NCI-H2107 treated with DMSO at 0.1 percent for 48 hours (cell line): ENCODE data around the gene ZRSR2.

Experiments
- DNase-seq: peaks from one replicate; lab custom pipeline; 2025; ENCODE audit not compliant: unreplicated experiment; lab: John Stamatoyannopoulos, UW

ZRSR2 gene

GRCh38 chrX:15848576-15848975, 58.3 kb downstream of the ZRSR2 start:
- DNase-seq: no peak

GRCh38 chrX:15849555-15849954, 59.3 kb downstream of the ZRSR2 start:
- DNase-seq: no peak

- no peak for DNase-seq
Measured at GRCh38 chrX:15853586-15854079, 63.3 kb downstream of the ZRSR2 start.

GRCh38 chrX:15854080-15854655, 63.9 kb downstream of the ZRSR2 start:
- DNase-seq: no peak

- peak; percentile 90 for DNase-seq
Measured at GRCh38 chrX:15854712-15855567, 64.7 kb downstream of the ZRSR2 start, which contains the start of gene AP1S2. Gene AP1S2, minus strand, starts transcription at chrX:15854813. Its CDS starts 2,289 bp downstream, at chrX:15852524.

- DNase-seq: no peak
Measured at GRCh38 chrX:15855568-15856221, 65.4 kb downstream of the ZRSR2 start.

GRCh38 chrX:15856222-15856587, 65.9 kb downstream of the ZRSR2 start:
- DNase-seq: no peak

- DNase-seq: no peak
Measured at GRCh38 chrX:15856636-15857035, 66.4 kb downstream of the ZRSR2 start.

- DNase-seq: no peak
Measured at GRCh38 chrX:15858051-15858450, 67.8 kb downstream of the ZRSR2 start.

GRCh38 chrX:15860921-15861320, 70.6 kb downstream of the ZRSR2 start:
- DNase-seq: no peak

GRCh38 chrX:15864023-15864422, 73.7 kb downstream of the ZRSR2 start:
- no peak for DNase-seq

GRCh38 chrX:15864629-15865028, 74.3 kb downstream of the ZRSR2 start:
- DNase-seq: no peak

GRCh38 chrX:15866147-15866546, 75.9 kb downstream of the ZRSR2 start:
- no peak for DNase-seq

- no peak for DNase-seq
Measured at GRCh38 chrX:15869695-15870094, 79.4 kb downstream of the ZRSR2 start.

- DNase-seq: no peak
Measured at GRCh38 chrX:15870310-15870709, 80.0 kb downstream of the ZRSR2 start.
